ENCODE results near the gene ASIP. TPM values are rescaled to one million over a fixed set of nuclear protein-coding genes. Genes with fewer than 3 reads are reported as not detected.

The ASIP gene
- not detected for total RNA-seq

GRCh38 chr20:34240693-34241615, at the start of gene ASIP:
Gene ASIP, plus strand, starts transcription at chr20:34241423. Its CDS starts 18,952 bp downstream, at chr20:34260375.

GRCh38 chr20:34302723-34303533, 61.7 kb downstream of the ASIP start, which contains the start of gene AHCY:
Gene AHCY, minus strand, starts transcription at chr20:34303355. Its CDS starts 85 bp downstream, at chr20:34303270.

Other genes starting within 250 kb of the ASIP start
- gene RALY, start 247.5 kb upstream of the ASIP start, total RNA-seq, result 10 to 100 TPM; 66.1 to 80.9 TPM
- 10 to 100 TPM; 56.1 to 87.9 TPM for gene EIF2S2, start 129.2 kb upstream of the ASIP start, total RNA-seq
- 100 to 1,000 TPM in 1 of 2 donors, 10 to 100 TPM in 1; 89.1 to 164 TPM for gene AHCY, start 61.9 kb downstream of the ASIP start, total RNA-seq
- 10 to 100 TPM; 44.4 to 50.6 TPM for gene ITCH, start 121.8 kb downstream of the ASIP start, total RNA-seq